Gastroesophageal sphincter (tissue), 3 donors: ENCODE data around the gene PGLYRP3.

Source experiments
- EP300 ChIP-seq: sonication (generic); formaldehyde crosslinking; IDR thresholded peaks from one replicate; pipeline ENCODE4 v1.6.1; 2017; ENCODE audit warnings: antibody characterized with exemption, mild to moderate bottlenecking
- POLR2A ChIP-seq, 2 donors: fragments of 450-650 bp; IDR thresholded peaks; one replicate each; pipeline ENCODE4 v1.6.1; 2017; ENCODE audit warnings: antibody characterized with exemption in 2 of 2, mild to moderate bottlenecking in 2 of 2, moderate library complexity in 1 of 2
- POLR2AphosphoS5 ChIP-seq: sonication (generic); formaldehyde crosslinking; IDR thresholded peaks from one replicate; pipeline ENCODE4 v1.6.1; 2017; ENCODE audit warnings: antibody characterized with exemption
- TF ChIP-seq, protein P1 (sequence below), 4 experiments: fragments of 200-600 bp in 2 of 4; fragments of 450-650 bp in 2 of 4; sonication (generic) in 1 of 4; IDR thresholded peaks; one replicate each; pipeline ENCODE4 v1.5.1; 2017 to 2019; ENCODE audit warnings: antibody characterized with exemption in 4 of 4, mild to moderate bottlenecking in 2 of 4, moderate library complexity in 2 of 4

GRCh38 chr1:153322568-153322967 is 9.8 kb upstream of the PGLYRP3 start:
- TF ChIP-seq, protein P1, sequence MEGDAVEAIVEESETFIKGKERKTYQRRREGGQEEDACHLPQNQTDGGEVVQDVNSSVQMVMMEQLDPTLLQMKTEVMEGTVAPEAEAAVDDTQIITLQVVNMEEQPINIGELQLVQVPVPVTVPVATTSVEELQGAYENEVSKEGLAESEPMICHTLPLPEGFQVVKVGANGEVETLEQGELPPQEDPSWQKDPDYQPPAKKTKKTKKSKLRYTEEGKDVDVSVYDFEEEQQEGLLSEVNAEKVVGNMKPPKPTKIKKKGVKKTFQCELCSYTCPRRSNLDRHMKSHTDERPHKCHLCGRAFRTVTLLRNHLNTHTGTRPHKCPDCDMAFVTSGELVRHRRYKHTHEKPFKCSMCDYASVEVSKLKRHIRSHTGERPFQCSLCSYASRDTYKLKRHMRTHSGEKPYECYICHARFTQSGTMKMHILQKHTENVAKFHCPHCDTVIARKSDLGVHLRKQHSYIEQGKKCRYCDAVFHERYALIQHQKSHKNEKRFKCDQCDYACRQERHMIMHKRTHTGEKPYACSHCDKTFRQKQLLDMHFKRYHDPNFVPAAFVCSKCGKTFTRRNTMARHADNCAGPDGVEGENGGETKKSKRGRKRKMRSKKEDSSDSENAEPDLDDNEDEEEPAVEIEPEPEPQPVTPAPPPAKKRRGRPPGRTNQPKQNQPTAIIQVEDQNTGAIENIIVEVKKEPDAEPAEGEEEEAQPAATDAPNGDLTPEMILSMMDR (IDR thresholded peaks at IDR 0.05): no peak
- no peak for TF ChIP-seq POLR2AphosphoS5
- no peak for TF ChIP-seq POLR2A (IDR thresholded peaks at IDR 0.05)
- no peak for TF ChIP-seq EP300
